NCI-H128 (cell line): Measurements from ENCODE around the gene TMOD1.
"Not testable (repeated sequence)": the region's sequence is repeated elsewhere in the genome, so short reads cannot be mapped to it uniquely, and the experiment has no call there.

ENCODE experiments used
- DNase-seq: peaks from one replicate; lab custom pipeline; 2025; ENCODE audit not compliant: unreplicated experiment; lab: John Stamatoyannopoulos, UW

TMOD1 gene

GRCh38 chr9:97497558-97498375, 3.7 kb upstream of the TMOD1 start:
- not testable (repeated sequence) for DNase-seq

DNA sequence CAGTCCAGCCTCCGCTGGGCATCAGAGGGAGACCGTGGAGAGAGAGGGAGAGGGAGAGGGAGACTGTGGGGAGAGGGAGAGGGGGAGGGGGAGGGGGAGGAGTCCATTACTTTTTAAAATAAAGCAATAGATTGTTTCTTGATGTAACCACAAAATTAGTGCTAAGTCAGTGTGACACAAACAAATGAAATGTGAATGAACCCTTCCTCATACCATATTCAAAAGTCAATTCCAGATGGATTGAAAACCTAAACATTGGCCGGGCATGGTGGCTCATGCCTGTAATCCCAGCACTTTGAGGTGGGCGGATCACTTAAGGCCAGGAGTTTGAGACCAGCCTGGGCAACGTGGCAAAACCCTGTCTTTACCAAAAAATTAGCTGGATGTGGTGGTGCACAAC, 2.6 kb upstream of the TMOD1 start:
- not testable (repeated sequence) for DNase-seq

- no peak for DNase-seq
Observed at GRCh38 chr9:97500263-97500662, 1.2 kb upstream of the TMOD1 start.

DNA sequence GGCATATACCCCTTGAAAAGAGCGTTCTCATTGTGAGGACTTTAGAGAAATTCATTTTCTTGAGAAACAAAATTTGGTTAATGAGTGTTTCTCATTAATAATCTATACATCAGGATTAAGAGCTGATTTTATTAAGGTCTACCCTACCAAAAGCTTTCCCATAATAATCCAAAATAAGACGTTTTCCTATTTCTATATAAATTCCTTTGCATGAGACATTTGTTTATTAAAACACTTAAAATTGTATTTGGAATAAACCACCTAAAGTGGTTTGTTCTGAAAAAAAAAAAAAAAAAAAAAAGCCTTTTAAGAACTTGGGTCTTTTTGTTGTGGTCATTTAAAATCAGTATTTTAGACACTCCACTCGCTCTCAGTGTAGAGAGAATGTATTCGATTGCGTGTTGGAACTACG, 695 bp upstream of the TMOD1 start:
- no peak for DNase-seq

- no peak for DNase-seq
Observed at GRCh38 chr9:97501972-97502221, 431 bp downstream of the TMOD1 start.

DNA sequence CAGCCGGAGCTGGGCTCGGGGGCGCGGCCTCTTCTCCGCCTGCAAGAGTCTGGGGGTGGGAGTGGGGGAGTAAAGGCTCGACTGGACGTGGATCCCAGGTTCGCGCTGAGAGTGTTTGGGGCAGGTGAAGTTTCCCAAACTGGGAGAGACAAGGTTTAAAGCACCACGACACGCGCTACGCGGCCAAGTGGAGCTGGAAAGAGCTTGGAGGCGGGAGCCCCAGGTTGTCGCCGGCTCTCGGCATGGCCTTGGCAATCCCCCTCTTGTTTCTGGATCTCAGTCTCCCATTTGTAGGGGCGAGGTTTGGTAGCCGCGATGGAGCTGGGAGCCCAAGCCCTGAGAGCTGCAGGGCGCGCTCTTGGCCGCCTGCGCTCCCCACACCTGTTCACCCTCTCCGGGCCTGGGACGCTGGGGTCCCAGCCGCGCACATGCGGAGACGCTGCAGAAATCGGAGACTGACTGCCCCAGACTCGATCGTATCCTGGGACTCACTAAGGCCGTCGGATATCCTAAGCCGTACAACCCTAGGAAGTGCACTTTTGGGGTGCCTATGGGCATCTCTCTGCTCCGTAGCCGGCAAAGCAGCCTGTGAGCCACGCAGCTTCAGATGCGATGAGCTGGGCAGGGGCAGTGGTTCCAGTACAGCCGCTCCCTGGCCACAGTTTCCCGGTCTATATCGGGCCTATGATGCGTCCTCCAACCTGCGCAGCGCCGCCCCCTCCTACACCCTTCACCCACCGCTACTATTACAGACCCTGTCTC, 937 bp downstream of the TMOD1 start:
- no peak for DNase-seq

GRCh38 chr9:97502984-97503861, 1.8 kb downstream of the TMOD1 start:
- DNase-seq, result no peak

GRCh38 chr9:97503862-97504210, 2.4 kb downstream of the TMOD1 start:
- no peak for DNase-seq

DNA sequence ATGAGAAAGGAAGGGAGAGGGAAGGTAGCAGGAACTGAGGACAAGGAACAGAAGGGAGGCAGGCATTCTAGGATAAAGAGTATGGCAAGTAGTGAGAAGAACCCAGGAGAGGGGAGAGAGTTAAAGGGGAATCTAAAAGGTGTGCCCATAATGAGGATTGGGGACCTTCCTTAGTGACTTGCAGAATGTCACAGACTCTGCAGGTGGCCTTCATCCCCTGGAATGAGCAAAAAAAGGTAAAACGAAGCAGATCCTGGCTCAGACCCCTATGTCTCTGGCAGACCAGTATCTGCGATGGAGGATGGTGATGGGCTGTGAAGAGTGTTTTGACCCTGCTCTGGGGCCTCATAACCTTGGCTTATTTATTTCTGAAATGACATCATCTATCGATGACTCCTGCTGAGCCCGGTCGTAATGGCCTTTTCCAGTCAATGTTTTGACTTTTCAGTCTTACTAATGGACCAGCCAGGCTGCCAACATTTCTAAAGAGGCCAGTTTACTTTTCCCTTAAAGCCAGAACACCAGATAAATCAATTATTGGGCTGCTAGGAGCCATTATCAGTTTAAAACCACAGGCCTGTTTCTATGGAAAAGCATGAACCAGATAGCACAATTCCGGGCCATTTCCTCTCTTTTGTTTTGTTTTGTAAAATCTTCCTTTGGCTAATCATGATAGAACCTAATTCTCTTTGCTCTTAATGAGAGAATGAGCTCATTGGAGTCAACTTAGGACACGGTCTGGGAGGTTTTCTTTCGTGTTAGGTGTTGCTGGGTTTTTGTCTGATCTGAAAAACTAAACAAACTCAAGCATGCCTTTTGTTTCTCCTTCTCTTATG, 3.1 kb downstream of the TMOD1 start:
- no peak for DNase-seq

DNA sequence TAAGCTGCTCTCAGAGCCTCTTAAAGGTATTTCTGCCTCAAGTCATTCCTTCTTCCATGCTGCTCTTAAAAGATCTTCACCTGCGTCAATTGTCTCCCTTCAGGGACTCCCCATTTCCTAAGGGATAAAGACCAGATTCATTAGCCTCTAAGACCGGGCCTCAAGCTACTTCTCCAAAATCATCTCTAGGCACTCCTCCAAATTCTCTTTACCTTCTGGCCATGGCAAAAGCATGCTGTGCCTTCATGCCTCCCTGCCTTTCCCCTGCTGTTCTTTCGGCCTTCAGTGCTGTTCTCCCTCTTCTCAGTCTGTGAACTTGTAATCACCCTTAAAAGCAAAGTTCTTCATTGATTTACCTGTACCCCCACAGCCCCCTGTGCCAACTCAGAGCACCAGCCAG, 4.4 kb downstream of the TMOD1 start:
- DNase-seq, result no peak

DNA sequence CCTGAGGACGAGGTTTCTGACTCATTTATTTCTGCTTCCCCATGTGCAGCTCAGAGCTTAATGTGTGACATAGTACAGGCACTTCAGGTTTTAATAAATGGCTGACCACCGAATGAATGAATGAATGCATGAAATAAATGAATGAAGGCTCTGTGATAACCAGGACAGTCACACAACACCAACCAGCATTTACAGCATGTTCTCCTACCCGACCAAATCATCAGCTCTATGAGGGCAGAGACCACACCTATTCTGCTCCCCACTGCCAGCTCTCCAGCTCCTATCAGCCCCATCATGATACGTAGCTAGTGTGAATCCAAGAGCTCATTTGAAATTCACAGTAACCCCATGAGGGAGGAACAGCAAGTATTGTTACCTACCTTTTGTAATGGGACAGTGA, 4.8 kb downstream of the TMOD1 start:
- DNase-seq, result no peak

DNA sequence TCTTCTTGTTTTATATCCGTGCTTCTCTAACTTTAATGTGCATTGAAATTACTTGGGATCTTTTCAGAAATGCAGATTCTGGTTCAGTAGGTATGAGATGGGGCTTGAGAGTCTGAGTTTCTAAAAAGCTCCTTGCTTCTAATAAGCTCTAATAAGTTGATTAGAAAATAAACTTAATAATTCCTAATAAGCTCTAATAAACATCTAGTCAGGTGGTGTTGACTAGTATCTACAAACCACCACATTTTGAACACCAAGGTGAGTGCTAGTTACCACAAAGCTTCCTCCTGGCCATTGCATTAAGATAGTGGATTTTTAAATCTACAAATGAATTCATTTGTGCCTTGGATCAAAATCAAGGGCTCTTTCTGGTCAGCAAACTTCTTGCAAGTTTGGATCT, 5.3 kb downstream of the TMOD1 start:
- DNase-seq, result no peak

GRCh38 chr9:97507428-97507984, 6.0 kb downstream of the TMOD1 start:
- DNase-seq, result no peak

DNA sequence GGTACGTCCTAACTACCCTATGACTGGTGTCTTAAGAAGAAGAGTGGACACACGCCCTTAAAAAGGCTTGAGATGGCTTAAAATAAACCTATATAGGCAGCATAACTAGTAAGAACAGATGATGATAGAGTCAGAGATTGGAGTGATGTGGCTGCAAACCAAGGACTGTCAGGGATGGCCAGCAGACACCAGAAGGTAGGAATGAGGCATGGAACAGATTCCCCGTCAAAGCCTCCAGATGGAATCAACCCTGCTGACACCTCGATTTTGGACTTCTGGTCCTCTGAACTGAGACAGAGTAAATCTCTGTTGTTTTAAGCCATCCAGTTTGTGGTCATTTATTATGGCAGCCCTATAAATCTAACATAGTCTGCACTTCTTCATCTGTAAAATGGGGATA, 7.4 kb downstream of the TMOD1 start:
- no peak for DNase-seq

- no peak for DNase-seq
Observed at GRCh38 chr9:97510797-97511654, 9.6 kb downstream of the TMOD1 start.

- no peak for DNase-seq
Observed at GRCh38 chr9:97511655-97512427, 10.4 kb downstream of the TMOD1 start.

- no peak for DNase-seq
Observed at GRCh38 chr9:97512966-97513560, 11.6 kb downstream of the TMOD1 start.

- no peak for DNase-seq
Observed at GRCh38 chr9:97514531-97514930, 13.1 kb downstream of the TMOD1 start.

GRCh38 chr9:97515662-97516061, 14.2 kb downstream of the TMOD1 start:
- no peak for DNase-seq
